HCT116 (cell line): ENCODE data around the gene TMED10. TPM values are rescaled to one million over a fixed set of nuclear protein-coding genes. Genes with fewer than 3 reads are reported as not detected.

Source experiments
- ATAC-seq: fragments of 200-7000 bp; cut with Tn5 transposase; 2 replicates; pipeline ENCODE4 v1.9.1; 2020; ENCODE audit warnings: mild to moderate bottlenecking, moderate library complexity
- BruUV-seq: library from RNA; stranded (reverse); fragments of 400-500 nt; replicated peaks from 2 replicates; lab custom pipeline; 2021; lab: Mats Ljungman, UMichigan
- CTCF ChIA-PET: fragments of 300-600 bp; sonication (Branson Sonifier 250); formaldehyde crosslinking; loops from one replicate; lab custom pipeline; 2021; ENCODE audit warnings: antibody characterized with exemption; lab: Charles Lee
- POLR2A ChIA-PET: fragments of 300-600, 350-600 bp; sonication (Branson Sonifier 250); formaldehyde crosslinking; loops from one replicate; lab custom pipeline; 2021; ENCODE audit warnings: antibody characterized with exemption; lab: Charles Lee
- RAD21 ChIA-PET, 2 experiments: fragments of 300-600 bp; sonication (Branson Sonifier 250); formaldehyde crosslinking; loops; one replicate each; lab custom pipeline; 2023; ENCODE audit warnings: low total read pairs in 2 of 2; ENCODE audit not compliant: uncharacterized antibody in 2 of 2, unreplicated experiment in 2 of 2, low non-redundant PET in 1 of 2; lab: Charles Lee
- DNase-seq: peaks from one replicate; pipeline ENCODE4 v3.0.0-alpha.2; 2010; ENCODE audit warnings: low read depth, low spot score
- H2AFZ ChIP-seq: fragments of 200-600 bp; shearing (Covaris generic), sonication (generic); 2 replicates; pipeline ENCODE4 v1.6.1; 2017; ENCODE audit warnings: low read depth, mixed run types, mixed read lengths, antibody characterized with exemption, low read length; ENCODE audit not compliant: poor library complexity, severe bottlenecking
- H3K27ac ChIP-seq: 2 replicates; pipeline ENCODE4 v1.5.1; 2012; ENCODE audit warnings: low read depth, low read length
- H3K27me3 ChIP-seq: fragments of 200-600 bp; sonication (generic); 2 replicates; pipeline ENCODE4 v1.6.1; 2016; ENCODE audit warnings: mixed run types, low read length, mixed read lengths; ENCODE audit not compliant: insufficient read depth
- H3K36me3 ChIP-seq, 2 experiments: fragments of 200-500 bp in 1 of 2; fragments of 200-600 bp in 1 of 2; sonication (Bioruptor generic) in 1 of 2; sonication (generic) in 1 of 2; 2 replicates each; pipeline versions ENCODE4 v1.5.1 to v1.6.1; 2014 to 2016; ENCODE audit warnings: low read length in 2 of 2, inconsistent platforms in 1 of 2, mixed read lengths in 1 of 2, mixed run types in 1 of 2; ENCODE audit not compliant: insufficient read depth in 2 of 2, control insufficient read depth in 1 of 2
- H3K4me1 ChIP-seq, 2 experiments: fragments of 200-600 bp in 1 of 2; sonication (generic) in 1 of 2; 2 replicates each; pipeline versions ENCODE4 v1.5.1 to v1.6.1; 2012 to 2017; ENCODE audit warnings: low read length in 2 of 2, inconsistent platforms in 1 of 2, mild to moderate bottlenecking in 1 of 2, mixed read lengths in 1 of 2, mixed run types in 1 of 2, moderate library complexity in 1 of 2; ENCODE audit not compliant: insufficient read depth in 2 of 2, control insufficient read depth in 1 of 2
- H3K4me2 ChIP-seq: fragments of 200-600 bp; sonication (generic); 2 replicates; pipeline ENCODE4 v1.6.1; 2017; ENCODE audit warnings: mixed run types, low read length, mixed read lengths
- H3K4me3 ChIP-seq, 2 experiments: fragments of 200-600 bp in 1 of 2; sonication (generic) in 1 of 2; replicated peaks in 1 of 2; 2 replicates each; pipeline ENCODE4 v1.5.1; 2011 to 2016; ENCODE audit warnings: low read length in 2 of 2, control low read depth in 1 of 2, low read depth in 1 of 2, mild to moderate bottlenecking in 1 of 2, mixed read lengths in 1 of 2, mixed run types in 1 of 2
- H3K79me2 ChIP-seq: fragments of 200-600 bp; sonication (generic); 2 replicates; pipeline ENCODE4 v1.6.1; 2017; ENCODE audit warnings: mild to moderate bottlenecking, mixed run types, low read length, moderate library complexity, mixed read lengths; ENCODE audit not compliant: insufficient read depth
- H3K9ac ChIP-seq: fragments of 200-600 bp; sonication (generic); 2 replicates; pipeline ENCODE4 v1.6.1; 2016; ENCODE audit warnings: low read length, mixed read lengths
- H3K9me2 ChIP-seq: fragments of 200-600 bp; sonication (generic), shearing (Covaris generic); 2 replicates; pipeline ENCODE4 v1.6.1; 2017; ENCODE audit warnings: mixed run types, mild to moderate bottlenecking, moderate library complexity; ENCODE audit not compliant: insufficient read depth
- H3K9me3 ChIP-seq, 2 experiments: fragments of 200-500 bp in 1 of 2; fragments of 200-600 bp in 1 of 2; sonication (Bioruptor generic) in 1 of 2; sonication (generic) in 1 of 2; 2 replicates each; pipeline ENCODE4 v1.6.1; 2014 to 2017; ENCODE audit warnings: low read length in 2 of 2, mixed read lengths in 2 of 2, inconsistent platforms in 1 of 2, low read depth in 1 of 2, mild to moderate bottlenecking in 1 of 2, mixed run types in 1 of 2, moderate library complexity in 1 of 2; ENCODE audit not compliant: control insufficient read depth in 1 of 2, insufficient read depth in 1 of 2
- H4K20me1 ChIP-seq: fragments of 200-600 bp; sonication (generic), shearing (Covaris generic); 2 replicates; pipeline ENCODE4 v1.6.1; 2017; ENCODE audit warnings: mixed run types, mild to moderate bottlenecking, moderate library complexity; ENCODE audit not compliant: insufficient read depth
- ATF3 ChIP-seq: IDR thresholded peaks from 2 replicates; pipeline ENCODE4 v1.6.1; 2012
- CBX3 ChIP-seq: IDR thresholded peaks from 2 replicates; pipeline ENCODE4 v1.6.1; 2012; ENCODE audit warnings: low read depth
- CEBPB ChIP-seq: IDR thresholded peaks from 2 replicates; pipeline ENCODE4 v1.6.1; 2012; ENCODE audit warnings: low read depth
- RAD21 ChIP-seq: IDR thresholded peaks from 2 replicates; pipeline ENCODE4 v1.6.1; 2012; ENCODE audit warnings: low read depth, mild to moderate bottlenecking
- SIN3A ChIP-seq: IDR thresholded peaks from 2 replicates; pipeline ENCODE4 v1.6.1; 2012; ENCODE audit warnings: low read depth
- SP1 ChIP-seq: IDR thresholded peaks from 2 replicates; pipeline ENCODE4 v1.6.1; 2012; ENCODE audit warnings: low read depth
- intact Hi-C: fragments of 100-400 bp; cut with micrococcal nuclease; formaldehyde crosslinking; loops from 2 replicates; pipeline ENCODE4 v1.10.0; 2022
- total RNA-seq: library from RNA; stranded (reverse); gene quantifications from one replicate; pipeline ENCODE4 v1.2.1, GENCODE V29; 2021; ENCODE audit not compliant: unreplicated experiment
- TF ChIP-seq, protein P1 (sequence below): IDR thresholded peaks from 2 replicates; pipeline ENCODE4 v1.6.1; 2012; ENCODE audit warnings: low read depth

The TMED10 gene
- total RNA-seq, 1 experiment from 2014 or later, result 303 TPM

- H3K79me2 ChIP-seq, result no peaks in the 10 kb centered on the region
- H3K9ac ChIP-seq, result no peak overlapping the region
- H3K4me3 ChIP-seq, result no peak overlapping the region
- no peak overlapping the region for H2AFZ ChIP-seq
- no TSS peak for BruUV-seq
- no peak for DNase-seq
- no peaks in the 10 kb centered on the region for H3K27me3 ChIP-seq
- H3K36me3 ChIP-seq, result peaks cover 29 to 52% of the 10 kb centered on the region in 2 experiments
- no peaks in the 10 kb centered on the region for H3K9me3 ChIP-seq
- H3K9me2 ChIP-seq, result no peaks in the 10 kb centered on the region
- intact Hi-C loops, result no loop called here
- ChIA-PET RAD21 (no interaction called here), POLR2A (no interaction called here), CTCF (interaction anchor here (1.3 kb wide), 1 partner anchor 234 kb away, joined by 3 read pairs; no protein-coding TSS in a partner anchor)
- H3K4me2 ChIP-seq, result no peak overlapping the region
- H3K27ac ChIP-seq, result no peak overlapping the region
- no peak for ATAC-seq
- H3K4me1 ChIP-seq, result no peaks in the 10 kb centered on the region
- TF ChIP-seq SP1 (no peak), CBX3 (no peak), SIN3A (no peak), CEBPB (no peak), ATF3 (no peak)
- TF ChIP-seq, protein P1, sequence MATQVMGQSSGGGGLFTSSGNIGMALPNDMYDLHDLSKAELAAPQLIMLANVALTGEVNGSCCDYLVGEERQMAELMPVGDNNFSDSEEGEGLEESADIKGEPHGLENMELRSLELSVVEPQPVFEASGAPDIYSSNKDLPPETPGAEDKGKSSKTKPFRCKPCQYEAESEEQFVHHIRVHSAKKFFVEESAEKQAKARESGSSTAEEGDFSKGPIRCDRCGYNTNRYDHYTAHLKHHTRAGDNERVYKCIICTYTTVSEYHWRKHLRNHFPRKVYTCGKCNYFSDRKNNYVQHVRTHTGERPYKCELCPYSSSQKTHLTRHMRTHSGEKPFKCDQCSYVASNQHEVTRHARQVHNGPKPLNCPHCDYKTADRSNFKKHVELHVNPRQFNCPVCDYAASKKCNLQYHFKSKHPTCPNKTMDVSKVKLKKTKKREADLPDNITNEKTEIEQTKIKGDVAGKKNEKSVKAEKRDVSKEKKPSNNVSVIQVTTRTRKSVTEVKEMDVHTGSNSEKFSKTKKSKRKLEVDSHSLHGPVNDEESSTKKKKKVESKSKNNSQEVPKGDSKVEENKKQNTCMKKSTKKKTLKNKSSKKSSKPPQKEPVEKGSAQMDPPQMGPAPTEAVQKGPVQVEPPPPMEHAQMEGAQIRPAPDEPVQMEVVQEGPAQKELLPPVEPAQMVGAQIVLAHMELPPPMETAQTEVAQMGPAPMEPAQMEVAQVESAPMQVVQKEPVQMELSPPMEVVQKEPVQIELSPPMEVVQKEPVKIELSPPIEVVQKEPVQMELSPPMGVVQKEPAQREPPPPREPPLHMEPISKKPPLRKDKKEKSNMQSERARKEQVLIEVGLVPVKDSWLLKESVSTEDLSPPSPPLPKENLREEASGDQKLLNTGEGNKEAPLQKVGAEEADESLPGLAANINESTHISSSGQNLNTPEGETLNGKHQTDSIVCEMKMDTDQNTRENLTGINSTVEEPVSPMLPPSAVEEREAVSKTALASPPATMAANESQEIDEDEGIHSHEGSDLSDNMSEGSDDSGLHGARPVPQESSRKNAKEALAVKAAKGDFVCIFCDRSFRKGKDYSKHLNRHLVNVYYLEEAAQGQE, result no peak
- no peaks in the 10 kb centered on the region for H4K20me1 ChIP-seq
Measured at GRCh38 chr14:75095690-75096089, 80.7 kb downstream of the TMED10 start.

DNA sequence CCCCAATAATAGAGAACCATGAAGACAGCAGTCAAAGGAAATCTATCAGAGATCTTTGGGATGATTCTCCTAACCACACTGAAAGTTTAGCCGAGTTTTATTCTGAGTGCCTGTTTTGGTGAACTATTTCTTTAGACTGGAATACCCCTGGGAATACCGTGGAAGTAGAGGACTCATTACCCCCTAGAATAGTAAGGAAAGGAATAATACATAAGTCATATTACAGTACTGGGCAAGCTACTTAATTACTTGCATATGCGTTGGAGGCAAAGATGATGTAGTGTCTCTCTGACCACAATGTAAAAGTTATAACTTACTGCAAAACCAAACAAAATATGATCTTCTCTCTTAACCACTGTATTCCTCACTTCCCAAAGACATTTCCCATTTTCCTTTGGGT is 81.5 kb downstream of the TMED10 start:
- CTCF ChIA-PET, result no interaction called here

More for the DNA sequence above, 81.5 kb downstream of the TMED10 start:
- intact Hi-C loops, result no loop called here
- ATAC-seq (no peak), DNase-seq (no peak)
- BruUV-seq, result no TSS peak
- Histone ChIP-seq H3K27me3 (no peaks in the 10 kb centered on the region), H4K20me1 (no peaks in the 10 kb centered on the region), H3K4me2 (no peak overlapping the region), H3K36me3 (peaks cover 25 to 50% of the 10 kb centered on the region in 2 experiments), H3K27ac (no peak overlapping the region), H3K79me2 (no peaks in the 10 kb centered on the region), H2AFZ (no peak overlapping the region), H3K9me3 (no peaks in the 10 kb centered on the region), H3K9me2 (no peaks in the 10 kb centered on the region), H3K9ac (no peak overlapping the region), H3K4me3 (no peak overlapping the region), H3K4me1 (no peaks in the 10 kb centered on the region)
- POLR2A ChIA-PET, result no interaction called here
- no peak for TF ChIP-seq RAD21
- RAD21 ChIA-PET, result no interaction called here
